SK-N-SH (cell line): Measurements from ENCODE around the gene FAM107B. TPM values are rescaled to one million over a fixed set of nuclear protein-coding genes. Genes with fewer than 3 reads are reported as not detected.

Experiments
- CTCF ChIA-PET: fragments of 300-600, 350-600 bp; formaldehyde crosslinking; extraction: SDS; loops from one replicate; lab custom pipeline; 2021; lab: Yijun Ruan, JAX
- POLR2A ChIA-PET: fragments of 350-600 bp; sonication (Branson Sonifier 250); formaldehyde crosslinking; extraction: SDS; loops from one replicate; lab custom pipeline; 2020; ENCODE audit warnings: antibody characterized with exemption, inconsistent platforms; lab: Yijun Ruan, JAX
- DNase-seq: peaks from one replicate; pipeline ENCODE4 v3.0.0; 2012
- H2AFZ ChIP-seq: fragments of 200-600 bp; sonication (generic); 2 replicates; pipeline ENCODE4 v1.8.1; 2016; ENCODE audit warnings: antibody characterized with exemption, mild to moderate bottlenecking, low read depth
- H3F3A ChIP-seq: fragments of 200-600 bp; sonication (generic); replicated peaks from 2 replicates; pipeline ENCODE3; 2016; ENCODE audit warnings: antibody characterized with exemption, mild to moderate bottlenecking; ENCODE audit not compliant: insufficient read depth
- H3K27ac ChIP-seq, 2 experiments: fragments of 200-500 bp in 1 of 2; fragments of 200-600 bp in 1 of 2; sonication (Bioruptor generic) in 1 of 2; sonication (generic), shearing (Covaris generic) in 1 of 2; 2 replicates each; pipeline versions ENCODE4 v1.5.1 to v1.6.1; 2014 to 2016; ENCODE audit warnings: low read depth in 2 of 2, inconsistent platforms in 1 of 2, low read length in 1 of 2, mild to moderate bottlenecking in 1 of 2, mixed read lengths in 1 of 2
- H3K27me3 ChIP-seq: fragments of 200-600 bp; sonication (generic), shearing (Covaris generic); 2 replicates; pipeline ENCODE4 v1.6.1; 2016; ENCODE audit warnings: mixed run types; ENCODE audit not compliant: insufficient read depth
- H3K36me3 ChIP-seq, 2 experiments: fragments of 200-500 bp in 1 of 2; fragments of 200-600 bp in 1 of 2; sonication (Bioruptor generic) in 1 of 2; sonication (generic) in 1 of 2; replicated peaks in 1 of 2; 2 replicates each; pipeline versions ENCODE3 to v1.5.1; 2014 to 2016; ENCODE audit warnings: low read length in 1 of 2, mild to moderate bottlenecking in 1 of 2; ENCODE audit not compliant: insufficient read depth in 2 of 2, control insufficient read depth in 1 of 2
- H3K4me1 ChIP-seq, 2 experiments: fragments of 200-500 bp in 1 of 2; fragments of 200-600 bp in 1 of 2; sonication (Bioruptor generic) in 1 of 2; sonication (generic), shearing (Covaris generic) in 1 of 2; 2 replicates each; pipeline versions ENCODE4 v1.5.1 to v1.6.1; 2014 to 2016; ENCODE audit warnings: low read depth in 1 of 2, low read length in 1 of 2, mixed run types in 1 of 2; ENCODE audit not compliant: insufficient read depth in 2 of 2, control insufficient read depth in 1 of 2
- H3K4me2 ChIP-seq: fragments of 200-600 bp; sonication (generic), shearing (Covaris generic); 2 replicates; pipeline ENCODE4 v1.6.1; 2017; ENCODE audit warnings: mixed run types
- H3K4me3 ChIP-seq, 2 experiments: fragments of 200-500 bp in 1 of 2; fragments of 200-600 bp in 1 of 2; sonication (Bioruptor generic) in 1 of 2; sonication (generic), shearing (Covaris generic) in 1 of 2; 2 replicates each; pipeline versions ENCODE4 v1.5.1 to v1.8.1; 2014 to 2016; ENCODE audit warnings: low read depth in 2 of 2, inconsistent platforms in 1 of 2, low read length in 1 of 2, mild to moderate bottlenecking in 1 of 2, mixed read lengths in 1 of 2, moderate library complexity in 1 of 2
- H3K79me2 ChIP-seq: fragments of 200-600 bp; sonication (generic); 2 replicates; pipeline ENCODE4 v1.8.1; 2017; ENCODE audit warnings: mild to moderate bottlenecking; ENCODE audit not compliant: insufficient read depth
- H3K9ac ChIP-seq: fragments of 200-600 bp; sonication (generic); 2 replicates; pipeline ENCODE4 v1.6.1; 2017; ENCODE audit warnings: mixed run types
- H3K9me2 ChIP-seq: fragments of 200-600 bp; sonication (generic); 2 replicates; pipeline ENCODE4 v1.6.1; 2017; ENCODE audit warnings: mixed run types
- H3K9me3 ChIP-seq: fragments of 200-600 bp; sonication (generic); 2 replicates; pipeline ENCODE4 v1.6.1; 2017; ENCODE audit warnings: mixed run types, mild to moderate bottlenecking, moderate library complexity
- H4K20me1 ChIP-seq: fragments of 200-600 bp; sonication (generic); 2 replicates; pipeline ENCODE4 v1.6.1; 2017; ENCODE audit warnings: mild to moderate bottlenecking, mixed run types; ENCODE audit not compliant: insufficient read depth
- CHD2 ChIP-seq: fragments of 150-350 bp; IDR thresholded peaks from 2 replicates; pipeline ENCODE4 v1.6.1; 2018; ENCODE audit warnings: low read length; ENCODE audit not compliant: partially characterized antibody
- ELF1 ChIP-seq: IDR thresholded peaks from 2 replicates; pipeline ENCODE4 v1.4.0; 2012
- EP300 ChIP-seq, 2 experiments: IDR thresholded peaks; 2 replicates each; pipeline versions ENCODE4 v1.4.0 to v1.6.1; 2012; ENCODE audit warnings: borderline replicate concordance in 1 of 2, low read depth in 1 of 2, low read length in 1 of 2
- EZH2phosphoT487 ChIP-seq: fragments of 200-600 bp; sonication (generic); IDR thresholded peaks from 2 replicates; pipeline ENCODE4 v1.6.1; 2017; ENCODE audit warnings: low read depth, mixed run types, mild to moderate bottlenecking, antibody characterized with exemption, moderate library complexity, borderline replicate concordance
- GABPA ChIP-seq: IDR thresholded peaks from 2 replicates; pipeline ENCODE4 v1.4.0; 2012; ENCODE audit warnings: low read depth, mild to moderate bottlenecking
- IRF3 ChIP-seq: fragments of 150-350 bp; IDR thresholded peaks from 2 replicates; pipeline ENCODE4 v1.6.1; 2016; ENCODE audit warnings: mild to moderate bottlenecking, low read depth, low read length
- MAX ChIP-seq: IDR thresholded peaks from 2 replicates; pipeline ENCODE4 v1.4.0; 2012; ENCODE audit warnings: low read depth
- MXI1 ChIP-seq: IDR thresholded peaks from 2 replicates; pipeline ENCODE4 v1.6.1; 2012; ENCODE audit warnings: mild to moderate bottlenecking, low read depth, low read length, improper control_type of control experiment
- NFIC ChIP-seq: IDR thresholded peaks from 2 replicates; pipeline ENCODE4 v1.4.0; 2012; ENCODE audit warnings: borderline replicate concordance
- NRF1 ChIP-seq: IDR thresholded peaks from 2 replicates; pipeline ENCODE4 v1.6.1; 2012; ENCODE audit warnings: low read depth, mild to moderate bottlenecking, low read length
- POLR2AphosphoS5 ChIP-seq: IDR thresholded peaks from 2 replicates; pipeline ENCODE4 v1.6.1; 2012; ENCODE audit warnings: low read depth, low read length
- RCOR1 ChIP-seq: fragments of 150-350 bp; IDR thresholded peaks from 2 replicates; pipeline ENCODE4 v1.6.1; 2017; ENCODE audit warnings: antibody characterized with exemption, low read length
- RXRA ChIP-seq: IDR thresholded peaks from 2 replicates; pipeline ENCODE4 v1.4.0; 2012; ENCODE audit warnings: low read depth, mild to moderate bottlenecking, borderline replicate concordance
- SMC3 ChIP-seq: IDR thresholded peaks from 2 replicates; pipeline ENCODE4 v1.6.1; 2012; ENCODE audit warnings: low read depth, low read length, improper control_type of control experiment
- TEAD4 ChIP-seq: IDR thresholded peaks from 2 replicates; pipeline ENCODE4 v1.4.0; 2012; ENCODE audit warnings: mild to moderate bottlenecking, borderline replicate concordance; ENCODE audit not compliant: insufficient read depth
- WGBS: methylation state at CpG from one replicate; pipeline ENCODE4 v1.1.6; 2017; ENCODE audit warnings: low lambda C conversion rate; 5-methylcytosine and 5-hydroxymethylcytosine counted together
- polyA plus RNA-seq, 3 experiments: library from polyadenylated mRNA; depleted of rRNA; stranded (reverse); fragments of >200 nt; gene quantifications; 2 replicates each; pipeline ENCODE4 v1.2.3, GENCODE V29; 2012
- TF ChIP-seq, protein P1 (sequence below): IDR thresholded peaks from 2 replicates; pipeline ENCODE4 v1.4.0; 2012; ENCODE audit warnings: low read depth, borderline replicate concordance
- TF ChIP-seq, protein P2 (sequence below): IDR thresholded peaks from 2 replicates; pipeline ENCODE4 v1.4.0; 2012; ENCODE audit warnings: low read depth, borderline replicate concordance

Gene FAM107B
- polyA plus RNA-seq, 1 of the 3 experiments (the other 2 are of a cell fraction), result 1.0 TPM

DNA sequence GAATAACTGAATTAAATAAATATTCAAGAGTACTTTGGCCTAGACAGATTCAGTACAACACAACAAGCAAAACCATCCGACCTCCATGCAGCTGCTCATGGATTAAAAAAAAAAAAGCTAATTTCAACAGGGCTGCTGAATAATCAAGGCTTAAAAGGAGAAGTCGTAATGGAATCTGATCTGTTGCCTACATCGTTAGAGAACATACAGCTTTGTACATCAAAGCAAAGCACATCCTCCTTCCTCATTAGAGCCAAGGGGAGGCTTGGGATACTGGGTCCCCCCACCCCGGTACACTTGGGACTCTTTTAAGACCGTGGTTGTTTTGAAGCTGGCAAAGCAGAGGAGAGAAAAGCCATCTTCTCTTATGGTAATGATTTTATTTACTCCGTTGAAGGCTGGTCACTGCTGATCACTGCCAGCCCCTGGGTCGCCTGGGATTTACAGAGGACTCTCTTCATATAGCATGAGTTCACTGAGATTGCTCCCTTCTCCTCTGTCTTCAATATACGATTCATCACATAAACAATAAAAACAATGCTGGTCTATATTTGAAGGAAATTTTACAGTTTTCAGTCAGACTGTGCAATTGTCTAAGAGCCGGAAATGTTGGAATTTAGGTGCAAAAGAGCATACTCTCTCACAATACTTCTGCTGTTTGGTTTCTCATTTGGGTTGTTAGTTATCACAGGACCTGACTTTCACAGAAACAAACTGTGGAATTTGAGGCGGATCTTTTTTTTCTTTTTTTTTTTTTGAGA lies 148.8 kb downstream of the FAM107B start:
- ChIA-PET POLR2A (interaction anchor here (1.1 kb wide), 1 partner anchor 10 kb away, joined by 3 read pairs; no protein-coding TSS in a partner anchor), CTCF (interaction anchor here (2.7 kb wide), 1 partner anchor 14 kb away, joined by 11 read pairs; no protein-coding TSS in a partner anchor)
- Histone ChIP-seq H3K9me3 (no peaks in the 10 kb centered on the region), H4K20me1 (no peaks in the 10 kb centered on the region), H3K4me1 (peaks cover 0 to 8% of the 10 kb centered on the region in 2 experiments; a peak in 1 of 4 replicates), H3K79me2 (no peaks in the 10 kb centered on the region), H3K36me3 (no peaks in the 10 kb centered on the region), H3K4me3 (no peak overlapping the region), H3K9me2 (no peaks in the 10 kb centered on the region), H3K9ac (no peak overlapping the region), H3K4me2 (no peak overlapping the region), H2AFZ (no peak overlapping the region), H3K27ac (peak overlapping the region in 1 of 2 experiments; percentile 36; a peak in 1 of 4 replicates), H3F3A (no peaks in the 10 kb centered on the region), H3K27me3 (no peaks in the 10 kb centered on the region)
- TF ChIP-seq POLR2AphosphoS5 (no peak), NRF1 (no peak), RXRA (no peak), IRF3 (no peak), MXI1 (no peak), MAX (no peak), NFIC (no peak), EZH2phosphoT487 (no peak), RCOR1 (no peak), TEAD4 (no peak), CHD2 (no peak), ELF1 (no peak), SMC3 (no peak), GABPA (no peak), EP300 (IDR thresholded peaks at IDR 0.05; ENCODE audit: borderline replicate concordance in 1 of 2, low read depth in 1 of 2, low read length in 1 of 2) (no peak)
- TF ChIP-seq, protein P1, sequence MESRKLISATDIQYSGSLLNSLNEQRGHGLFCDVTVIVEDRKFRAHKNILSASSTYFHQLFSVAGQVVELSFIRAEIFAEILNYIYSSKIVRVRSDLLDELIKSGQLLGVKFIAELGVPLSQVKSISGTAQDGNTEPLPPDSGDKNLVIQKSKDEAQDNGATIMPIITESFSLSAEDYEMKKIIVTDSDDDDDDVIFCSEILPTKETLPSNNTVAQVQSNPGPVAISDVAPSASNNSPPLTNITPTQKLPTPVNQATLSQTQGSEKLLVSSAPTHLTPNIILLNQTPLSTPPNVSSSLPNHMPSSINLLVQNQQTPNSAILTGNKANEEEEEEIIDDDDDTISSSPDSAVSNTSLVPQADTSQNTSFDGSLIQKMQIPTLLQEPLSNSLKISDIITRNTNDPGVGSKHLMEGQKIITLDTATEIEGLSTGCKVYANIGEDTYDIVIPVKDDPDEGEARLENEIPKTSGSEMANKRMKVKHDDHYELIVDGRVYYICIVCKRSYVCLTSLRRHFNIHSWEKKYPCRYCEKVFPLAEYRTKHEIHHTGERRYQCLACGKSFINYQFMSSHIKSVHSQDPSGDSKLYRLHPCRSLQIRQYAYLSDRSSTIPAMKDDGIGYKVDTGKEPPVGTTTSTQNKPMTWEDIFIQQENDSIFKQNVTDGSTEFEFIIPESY, result no peak
- TF ChIP-seq, protein P2, sequence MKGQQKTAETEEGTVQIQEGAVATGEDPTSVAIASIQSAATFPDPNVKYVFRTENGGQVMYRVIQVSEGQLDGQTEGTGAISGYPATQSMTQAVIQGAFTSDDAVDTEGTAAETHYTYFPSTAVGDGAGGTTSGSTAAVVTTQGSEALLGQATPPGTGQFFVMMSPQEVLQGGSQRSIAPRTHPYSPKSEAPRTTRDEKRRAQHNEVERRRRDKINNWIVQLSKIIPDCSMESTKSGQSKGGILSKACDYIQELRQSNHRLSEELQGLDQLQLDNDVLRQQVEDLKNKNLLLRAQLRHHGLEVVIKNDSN, result no peak
- 60% methylated on average over 10 of the region's 10 CpGs for WGBS
- DNase-seq, result peak; percentile 22
